Fibroblast of lung (primary cell): Measurements from ENCODE around the gene AREL1. TPM values are rescaled to one million over a fixed set of nuclear protein-coding genes. Genes with fewer than 3 reads are reported as not detected.

ENCODE experiments used
- DNase-seq, 2 donors: peaks; one replicate each; pipeline versions ENCODE4 v3.0.0 to v3.0.0-alpha.2; 2010; ENCODE audit warnings: low read depth in 2 of 2
- H2AFZ ChIP-seq: 2 replicates; pipeline ENCODE4 v1.5.1; 2012; ENCODE audit warnings: low read length, control low read depth, inconsistent platforms
- H3K27ac ChIP-seq: 2 replicates; pipeline ENCODE4 v1.5.1; 2011; ENCODE audit warnings: low read length, control low read depth; ENCODE audit not compliant: insufficient read depth
- H3K27me3 ChIP-seq: 2 replicates; pipeline ENCODE4 v1.5.1; 2011; ENCODE audit warnings: mild to moderate bottlenecking, low read length; ENCODE audit not compliant: control insufficient read depth, insufficient read depth
- H3K36me3 ChIP-seq: 2 replicates; pipeline ENCODE4 v1.5.1; 2011; ENCODE audit warnings: low read length; ENCODE audit not compliant: control insufficient read depth, insufficient read depth
- H3K4me1 ChIP-seq: 2 replicates; pipeline ENCODE4 v1.5.1; 2011; ENCODE audit warnings: low read length; ENCODE audit not compliant: control insufficient read depth, insufficient read depth; ENCODE audit errors: extremely low read depth
- H3K4me2 ChIP-seq: 2 replicates; pipeline ENCODE4 v1.5.1; 2011; ENCODE audit warnings: low read length, control low read depth; ENCODE audit not compliant: insufficient read depth; ENCODE audit errors: extremely low read depth
- H3K4me3 ChIP-seq, 4 experiments: fragments of 200-600 bp in 1 of 4; sonication (generic) in 1 of 4; replicated peaks in 1 of 4; 2 replicates each; pipeline ENCODE4 v1.5.1; 2011 to 2016; ENCODE audit warnings: low read length in 4 of 4, low read depth in 3 of 4, mild to moderate bottlenecking in 3 of 4, control low read depth in 2 of 4, inconsistent platforms in 1 of 4, mixed read lengths in 1 of 4; ENCODE audit not compliant: insufficient read depth in 1 of 4; ENCODE audit errors: control extremely low read depth in 1 of 4
- H3K79me2 ChIP-seq: 2 replicates; pipeline ENCODE4 v1.5.1; 2012; ENCODE audit warnings: mild to moderate bottlenecking, low read length, inconsistent platforms; ENCODE audit not compliant: control insufficient read depth, insufficient read depth
- H3K9ac ChIP-seq: 2 replicates; pipeline ENCODE4 v1.5.1; 2011; ENCODE audit warnings: mild to moderate bottlenecking, low read length, control low read depth; ENCODE audit not compliant: insufficient read depth
- H3K9me3 ChIP-seq: 2 replicates; pipeline ENCODE4 v1.5.1; 2012; ENCODE audit warnings: low read depth, low read length; ENCODE audit not compliant: control insufficient read depth, insufficient read depth
- H4K20me1 ChIP-seq: 2 replicates; pipeline ENCODE4 v1.5.1; 2011; ENCODE audit warnings: low read length; ENCODE audit not compliant: control insufficient read depth, insufficient read depth; ENCODE audit errors: extremely low read depth
- CTCF ChIP-seq, 2 donors: IDR thresholded peaks in 1 of 2; conservative IDR thresholded peaks in 1 of 2; 1 replicate in 1 of 2; 2 replicates in 1 of 2; pipeline ENCODE4 v1.5.1; 2011 to 2012; ENCODE audit warnings: low read length in 2 of 2, control low read depth in 1 of 2, inconsistent platforms in 1 of 2, low read depth in 1 of 2, mild to moderate bottlenecking in 1 of 2
- EZH2 ChIP-seq: IDR thresholded peaks from 2 replicates; pipeline ENCODE4 v1.5.1; 2012; ENCODE audit warnings: low read length, control low read depth, mild to moderate bottlenecking; ENCODE audit errors: missing control alignments
- polyA plus RNA-seq, 2 donors: library from polyadenylated mRNA; depleted of rRNA in 1 of 2; stranded (reverse) in 1 of 2; unstranded in 1 of 2; fragments of >200 nt; gene quantifications; 2 replicates each; pipeline ENCODE4 v1.2.1, GENCODE V29; 2011 to 2012; ENCODE audit warnings: missing spikeins in 1 of 2
- total RNA-seq: library from RNA; depleted of rRNA; stranded (reverse); fragments of >200 nt; gene quantifications from 2 replicates; pipeline ENCODE4 v1.2.1, GENCODE V29; 2014

The AREL1 gene
- total and polyA plus RNA-seq, 2 donors (not counting 1 experiment from before 2014, with no cell fraction given) = 28.2 to 36.5 TPM

- no peaks in the 10 kb centered on the region for H3K79me2 ChIP-seq
- H3K27me3 ChIP-seq = no peaks in the 10 kb centered on the region
- no peak for DNase-seq
- no peak overlapping the region for H2AFZ ChIP-seq
- H3K36me3 ChIP-seq = peaks cover 3% of the 10 kb centered on the region
- H3K4me1 ChIP-seq = no peaks in the 10 kb centered on the region
- TF ChIP-seq CTCF (conservative IDR thresholded peaks at IDR 0.05 in 1 of 2, IDR thresholded peaks at IDR 0.05 in 1 of 2; ENCODE audit: low read depth in 1 of 2, low read length in 2 of 2) = no peak
- H3K4me3 ChIP-seq = no peak overlapping the region
- H4K20me1 ChIP-seq = no peaks in the 10 kb centered on the region
- no peak overlapping the region for H3K27ac ChIP-seq
- no peaks in the 10 kb centered on the region for H3K9me3 ChIP-seq
- no peak overlapping the region for H3K4me2 ChIP-seq
- H3K9ac ChIP-seq = no peak overlapping the region
Observed at GRCh38 chr14:74683406-74683805, 29.5 kb downstream of the AREL1 start.

- Histone ChIP-seq H3K79me2 (no peaks in the 10 kb centered on the region), H2AFZ (no peak overlapping the region), H3K9ac (no peak overlapping the region), H4K20me1 (no peaks in the 10 kb centered on the region), H3K27ac (no peak overlapping the region), H3K36me3 (peaks cover 3% of the 10 kb centered on the region), H3K27me3 (no peaks in the 10 kb centered on the region), H3K4me1 (no peaks in the 10 kb centered on the region), H3K9me3 (no peaks in the 10 kb centered on the region), H3K4me2 (no peak overlapping the region), H3K4me3 (no peak overlapping the region)
- TF ChIP-seq CTCF (conservative IDR thresholded peaks at IDR 0.05 in 1 of 2, IDR thresholded peaks at IDR 0.05 in 1 of 2; ENCODE audit: low read depth in 1 of 2, low read length in 2 of 2) = no peak
- no peak for TF ChIP-seq EZH2
- no peak for DNase-seq
Observed at GRCh38 chr14:74682169-74682952, 30.5 kb downstream of the AREL1 start.

GRCh38 chr14:74675219-74675618 is 37.7 kb downstream of the AREL1 start:
- H3K4me2 ChIP-seq = no peak overlapping the region
- H3K4me3 ChIP-seq = no peak overlapping the region
- no peak for TF ChIP-seq EZH2
- TF ChIP-seq CTCF (conservative IDR thresholded peaks at IDR 0.05 in 1 of 2, IDR thresholded peaks at IDR 0.05 in 1 of 2; ENCODE audit: low read depth in 1 of 2, low read length in 2 of 2) = no peak
- peaks cover 6% of the 10 kb centered on the region for H3K36me3 ChIP-seq
- no peaks in the 10 kb centered on the region for H3K27me3 ChIP-seq
- H3K9ac ChIP-seq = no peak overlapping the region
- H4K20me1 ChIP-seq = no peaks in the 10 kb centered on the region
- H3K4me1 ChIP-seq = peaks cover 2% of the 10 kb centered on the region
- no peaks in the 10 kb centered on the region for H3K79me2 ChIP-seq
- H2AFZ ChIP-seq = no peak overlapping the region
- DNase-seq = no peak
- H3K27ac ChIP-seq = no peak overlapping the region
- no peaks in the 10 kb centered on the region for H3K9me3 ChIP-seq
